ENCODE data around the gene FAM171A2.

Gene FAM171A2

DNA sequence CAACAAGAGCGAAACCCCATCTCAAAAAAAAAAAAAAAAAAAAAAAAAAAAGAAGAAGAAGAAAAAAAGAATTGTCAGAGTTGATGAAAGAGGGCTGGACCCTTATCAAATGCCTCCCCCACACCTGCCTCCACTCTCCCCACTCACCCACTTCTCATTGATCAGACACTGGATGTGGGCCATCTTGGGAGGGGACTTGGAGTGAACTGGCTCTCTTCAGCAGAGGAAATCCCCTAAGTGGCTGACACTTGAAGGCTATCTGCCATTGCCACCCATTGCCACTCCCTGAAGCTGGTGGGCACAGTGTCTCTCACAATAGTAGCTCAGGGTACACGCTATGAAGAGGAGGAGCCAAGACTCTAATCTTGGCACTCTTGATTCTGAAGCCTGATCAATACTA is 24.2 kb upstream of the FAM171A2 start:
- no peak for TF ChIP-seq EZH2 (IDR thresholded peaks at IDR 0.05; ENCODE audit: borderline replicate concordance, low read length)
- TF ChIP-seq, protein P1, sequence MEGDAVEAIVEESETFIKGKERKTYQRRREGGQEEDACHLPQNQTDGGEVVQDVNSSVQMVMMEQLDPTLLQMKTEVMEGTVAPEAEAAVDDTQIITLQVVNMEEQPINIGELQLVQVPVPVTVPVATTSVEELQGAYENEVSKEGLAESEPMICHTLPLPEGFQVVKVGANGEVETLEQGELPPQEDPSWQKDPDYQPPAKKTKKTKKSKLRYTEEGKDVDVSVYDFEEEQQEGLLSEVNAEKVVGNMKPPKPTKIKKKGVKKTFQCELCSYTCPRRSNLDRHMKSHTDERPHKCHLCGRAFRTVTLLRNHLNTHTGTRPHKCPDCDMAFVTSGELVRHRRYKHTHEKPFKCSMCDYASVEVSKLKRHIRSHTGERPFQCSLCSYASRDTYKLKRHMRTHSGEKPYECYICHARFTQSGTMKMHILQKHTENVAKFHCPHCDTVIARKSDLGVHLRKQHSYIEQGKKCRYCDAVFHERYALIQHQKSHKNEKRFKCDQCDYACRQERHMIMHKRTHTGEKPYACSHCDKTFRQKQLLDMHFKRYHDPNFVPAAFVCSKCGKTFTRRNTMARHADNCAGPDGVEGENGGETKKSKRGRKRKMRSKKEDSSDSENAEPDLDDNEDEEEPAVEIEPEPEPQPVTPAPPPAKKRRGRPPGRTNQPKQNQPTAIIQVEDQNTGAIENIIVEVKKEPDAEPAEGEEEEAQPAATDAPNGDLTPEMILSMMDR (IDR thresholded peaks at IDR 0.05; ENCODE audit: low read length), result no peak
- H3K27ac ChIP-seq (ENCODE audit: low read depth, low read length, poor library complexity, severe bottlenecking), result no peak overlapping the region
- no peak overlapping the region for H3K4me2 ChIP-seq (ENCODE audit: low read length)

DNA sequence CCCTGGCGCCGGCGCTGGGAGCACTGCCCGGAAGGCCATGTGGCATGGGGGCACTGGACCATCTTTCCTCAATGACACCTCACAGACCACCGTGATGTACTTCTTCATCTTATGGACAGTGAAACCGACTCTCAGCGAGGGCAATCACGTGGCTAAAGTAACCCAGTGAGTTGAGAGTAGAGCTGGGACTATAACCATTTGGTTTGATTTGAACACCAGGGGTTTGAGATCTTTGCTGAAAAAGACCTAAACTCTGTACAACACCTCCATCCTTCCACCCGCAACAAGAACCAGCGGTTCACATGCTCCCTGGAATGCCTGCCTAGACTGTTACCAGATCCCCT is 22.5 kb upstream of the FAM171A2 start:
- Histone ChIP-seq H3K4me3 (ENCODE audit: low read depth, low read length, poor library complexity, severe bottlenecking) (no peak overlapping the region), H3K9ac (ENCODE audit: low read length) (no peak overlapping the region), H3K4me2 (ENCODE audit: low read length) (no peak overlapping the region; the same call in 1 of the 2 replicates)

More for the DNA sequence above, 24.2 kb upstream of the FAM171A2 start:
- Histone ChIP-seq H3K9me2 (ENCODE audit: low read depth, low read length) (no peaks in the 10 kb centered on the region), H3K4me1 (ENCODE audit: insufficient read depth, low read length, severe bottlenecking) (peaks cover 8% of the 10 kb centered on the region), H3F3A (ENCODE audit: insufficient read depth, low read length) (no peaks in the 10 kb centered on the region), H3K9ac (ENCODE audit: low read length) (no peak overlapping the region), H3K79me2 (ENCODE audit: insufficient read depth, low read length) (no peaks in the 10 kb centered on the region), H3K27me3 (ENCODE audit: insufficient read depth, low read length) (no peaks in the 10 kb centered on the region), H2AFZ (ENCODE audit: low read length) (no peak overlapping the region), H3K4me3 (ENCODE audit: low read depth, low read length, poor library complexity, severe bottlenecking) (no peak overlapping the region), H3K9me3 (ENCODE audit: low read length) (no peaks in the 10 kb centered on the region), H3K36me3 (ENCODE audit: insufficient read depth, low read length) (no peaks in the 10 kb centered on the region), H4K20me1 (ENCODE audit: insufficient read depth, low read length) (no peaks in the 10 kb centered on the region)

DNA sequence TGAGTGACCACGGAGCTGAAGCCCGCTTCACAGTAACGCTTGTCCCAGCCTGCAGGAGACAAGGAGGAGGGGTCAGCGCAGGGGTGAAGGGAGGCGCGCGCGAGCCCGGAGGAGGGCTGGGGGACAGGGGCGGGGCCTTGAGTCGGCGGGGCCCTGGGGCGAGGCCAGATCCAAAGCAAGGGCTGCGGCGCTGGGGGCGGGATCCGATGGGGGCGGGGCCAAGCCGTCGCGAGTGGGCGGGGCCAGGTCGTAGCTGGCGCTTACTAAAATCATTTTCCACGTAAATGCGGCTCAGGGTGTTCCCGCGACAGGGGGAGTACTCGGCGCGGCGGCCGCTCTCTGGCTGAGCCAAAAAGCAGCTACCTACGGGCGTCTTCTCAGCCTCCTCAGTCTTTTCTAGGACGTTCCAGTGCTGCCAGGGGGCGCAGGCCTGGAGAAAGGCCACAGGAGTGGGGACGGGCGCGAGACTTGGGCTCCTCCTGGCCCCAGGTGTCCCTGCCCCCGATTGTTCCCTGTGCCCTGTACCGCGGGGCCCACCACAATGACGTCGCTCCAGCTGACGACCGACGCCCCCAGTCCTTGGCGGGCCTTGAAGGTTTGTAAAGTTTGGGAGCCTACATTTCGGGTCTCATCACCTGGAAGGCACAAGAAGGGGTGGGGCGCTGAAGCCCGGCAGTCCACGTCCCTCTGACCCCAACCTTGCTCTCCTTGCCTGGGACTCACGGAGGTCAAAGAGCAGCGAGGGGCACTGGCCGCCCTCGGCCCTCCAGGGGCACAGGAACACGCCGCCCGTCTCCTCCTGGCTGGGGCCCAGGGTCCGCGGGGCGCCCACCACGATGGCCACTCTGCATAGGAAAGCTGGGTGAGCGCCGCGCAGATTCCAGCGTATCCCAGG is 21.9 kb upstream of the FAM171A2 start:
- Histone ChIP-seq H3K4me2 (ENCODE audit: low read length) (peak overlapping the region; percentile 67), H3F3A (ENCODE audit: insufficient read depth, low read length) (no peaks in the 10 kb centered on the region), H3K9me3 (ENCODE audit: low read length) (no peaks in the 10 kb centered on the region), H4K20me1 (ENCODE audit: insufficient read depth, low read length) (no peaks in the 10 kb centered on the region), H3K4me3 (ENCODE audit: low read depth, low read length, poor library complexity, severe bottlenecking) (peak overlapping the region; percentile 53), H3K27me3 (ENCODE audit: insufficient read depth, low read length) (no peaks in the 10 kb centered on the region), H3K9ac (ENCODE audit: low read length) (peak overlapping the region; percentile 29; the same call in 1 of the 2 replicates), H3K36me3 (ENCODE audit: insufficient read depth, low read length) (no peaks in the 10 kb centered on the region), H2AFZ (ENCODE audit: low read length) (no peak overlapping the region), H3K4me1 (ENCODE audit: insufficient read depth, low read length, severe bottlenecking) (peaks cover 8% of the 10 kb centered on the region), H3K79me2 (ENCODE audit: insufficient read depth, low read length) (no peaks in the 10 kb centered on the region), H3K27ac (ENCODE audit: low read depth, low read length, poor library complexity, severe bottlenecking) (no peak overlapping the region), H3K9me2 (ENCODE audit: low read depth, low read length) (no peaks in the 10 kb centered on the region)
- TF ChIP-seq, protein P1 (IDR thresholded peaks at IDR 0.05; ENCODE audit: low read length), result peak; percentile 21; the same call in 1 of the 2 replicates
- TF ChIP-seq EZH2 (IDR thresholded peaks at IDR 0.05; ENCODE audit: borderline replicate concordance, low read length), result no peak

More for the DNA sequence above, 22.5 kb upstream of the FAM171A2 start:
- no peaks in the 10 kb centered on the region for H3K79me2 ChIP-seq (ENCODE audit: insufficient read depth, low read length)
- H4K20me1 ChIP-seq (ENCODE audit: insufficient read depth, low read length), result no peaks in the 10 kb centered on the region
- H3K9me3 ChIP-seq (ENCODE audit: low read length), result no peaks in the 10 kb centered on the region
- H3K36me3 ChIP-seq (ENCODE audit: insufficient read depth, low read length), result no peaks in the 10 kb centered on the region
- no peak overlapping the region for H3K27ac ChIP-seq (ENCODE audit: low read depth, low read length, poor library complexity, severe bottlenecking)
- H3K27me3 ChIP-seq (ENCODE audit: insufficient read depth, low read length), result no peaks in the 10 kb centered on the region
- H3K9me2 ChIP-seq (ENCODE audit: low read depth, low read length), result no peaks in the 10 kb centered on the region
- no peak overlapping the region for H2AFZ ChIP-seq (ENCODE audit: low read length)
- no peaks in the 10 kb centered on the region for H3F3A ChIP-seq (ENCODE audit: insufficient read depth, low read length)
- peaks cover 8% of the 10 kb centered on the region for H3K4me1 ChIP-seq (ENCODE audit: insufficient read depth, low read length, severe bottlenecking)
- no peak for TF ChIP-seq EZH2 (IDR thresholded peaks at IDR 0.05; ENCODE audit: borderline replicate concordance, low read length)
- TF ChIP-seq, protein P1 (IDR thresholded peaks at IDR 0.05; ENCODE audit: low read length), result no peak
